Naive thymus-derived CD4-positive, alpha-beta T cell (primary cell): ENCODE data around the gene GDPD1. TPM values are rescaled to one million over a fixed set of nuclear protein-coding genes. Genes with fewer than 3 reads are reported as not detected.
"Not testable (repeated sequence)": the region's sequence is repeated elsewhere in the genome, so short reads cannot be mapped to it uniquely, and the experiment has no call there.

Source experiments
- ATAC-seq: fragments of 150-1000 bp; cut with Tn5 transposase; 2 replicates; pipeline ENCODE4 v1.10.0; 2021; ENCODE audit warnings: mild to moderate bottlenecking, moderate library complexity
- CTCF ChIA-PET: fragments of 350-600 bp; sonication (Branson Sonifier 250); formaldehyde crosslinking; loops from one replicate; lab custom pipeline; 2021; ENCODE audit warnings: antibody characterized with exemption; lab: Charles Lee
- POLR2A ChIA-PET: fragments of 350-600 bp; sonication (Branson Sonifier 250); formaldehyde crosslinking; loops from one replicate; lab custom pipeline; 2021; ENCODE audit warnings: antibody characterized with exemption, inconsistent platforms; lab: Charles Lee
- DNase-seq, 9 donors: peaks; one replicate each; pipeline versions ENCODE4 v3.0.0 to v3.0.0-alpha.2; 2020 to 2022; ENCODE audit warnings: mixed read lengths in 1 of 9
- H3K27ac ChIP-seq: one replicate; pipeline ENCODE4 v1.7.0; 2013; ENCODE audit warnings: mild to moderate bottlenecking, low read depth, low read length, moderate library complexity
- H3K27me3 ChIP-seq, 2 donors: one replicate each; pipeline ENCODE4 v1.7.0; 2013; ENCODE audit warnings: low read length in 2 of 2, mild to moderate bottlenecking in 2 of 2, moderate library complexity in 2 of 2; ENCODE audit not compliant: control insufficient read depth in 2 of 2, insufficient read depth in 2 of 2
- H3K36me3 ChIP-seq, 3 experiments: 1 replicate in 2 of 3; 2 replicates in 1 of 3; pipeline ENCODE4 v1.7.0; 2013; ENCODE audit warnings: low read length in 3 of 3, mild to moderate bottlenecking in 3 of 3, moderate library complexity in 1 of 3; ENCODE audit not compliant: insufficient read depth in 3 of 3, control insufficient read depth in 2 of 3
- H3K4me1 ChIP-seq, 2 donors: one replicate each; pipeline ENCODE4 v1.7.0; 2013; ENCODE audit warnings: low read length in 2 of 2, mild to moderate bottlenecking in 2 of 2, moderate library complexity in 1 of 2; ENCODE audit not compliant: control insufficient read depth in 2 of 2, insufficient read depth in 2 of 2
- H3K4me3 ChIP-seq: 2 replicates; pipeline ENCODE4 v1.7.0; 2013; ENCODE audit warnings: mild to moderate bottlenecking, low read length
- H3K9me3 ChIP-seq, 3 experiments: 1 replicate in 2 of 3; 2 replicates in 1 of 3; pipeline ENCODE4 v1.7.0; 2013; ENCODE audit warnings: low read length in 3 of 3; ENCODE audit not compliant: control insufficient read depth in 2 of 3
- H3K27ac Mint-ChIP-seq, 9 donors: one replicate each; pipeline ENCODE4 v1.8.0; 2020 to 2022; ENCODE audit warnings: mixed read lengths in 9 of 9, mild to moderate bottlenecking in 8 of 9, moderate library complexity in 5 of 9, inconsistent platforms in 2 of 9
- H3K27me3 Mint-ChIP-seq, 5 donors: one replicate each; pipeline ENCODE4 v1.8.0; 2021 to 2022; ENCODE audit warnings: mixed read lengths in 5 of 5, mild to moderate bottlenecking in 1 of 5
- H3K36me3 Mint-ChIP-seq, 5 donors: one replicate each; pipeline ENCODE4 v1.8.0; 2020 to 2022; ENCODE audit warnings: mixed read lengths in 5 of 5, mild to moderate bottlenecking in 3 of 5, inconsistent platforms in 1 of 5
- H3K4me1 Mint-ChIP-seq, 7 donors: one replicate each; pipeline ENCODE4 v1.8.0; 2020 to 2022; ENCODE audit warnings: mixed read lengths in 7 of 7, mild to moderate bottlenecking in 3 of 7, inconsistent platforms in 1 of 7
- H3K4me3 Mint-ChIP-seq, 10 donors: one replicate each; pipeline ENCODE4 v1.8.0; 2020 to 2022; ENCODE audit warnings: mild to moderate bottlenecking in 10 of 10, mixed read lengths in 10 of 10, moderate library complexity in 6 of 10, inconsistent platforms in 2 of 10
- H3K9me3 Mint-ChIP-seq, 11 donors: one replicate each; pipeline ENCODE4 v1.8.0; 2020 to 2022; ENCODE audit warnings: mixed read lengths in 11 of 11, mild to moderate bottlenecking in 4 of 11, inconsistent platforms in 1 of 11, moderate library complexity in 1 of 11
- intact Hi-C, 2 donors: fragments of 100-400 bp; cut with micrococcal nuclease; formaldehyde crosslinking; loops; one replicate each; pipeline ENCODE4 v1.15.1; 2023
- polyA plus RNA-seq, 2 donors: library from polyadenylated mRNA; unstranded; fragments of 300-500 nt; fragmentation: Illumina TruSeq; gene quantifications; one replicate each; pipeline ENCODE4 v1.2.3, GENCODE V29; 2021
- total RNA-seq, 6 experiments: library from RNA in 5 of 6; stranded (reverse) in 5 of 6; gene quantifications; 1 replicate in 5 of 6; 2 replicates in 1 of 6; pipeline ENCODE4 v1.2.3 and lab custom pipeline; 2021 to 2026

GDPD1 gene
- total and polyA plus RNA-seq, 7 experiments from 2014 or later: 0.85 to 6.0 (median 3.8) TPM

DNA sequence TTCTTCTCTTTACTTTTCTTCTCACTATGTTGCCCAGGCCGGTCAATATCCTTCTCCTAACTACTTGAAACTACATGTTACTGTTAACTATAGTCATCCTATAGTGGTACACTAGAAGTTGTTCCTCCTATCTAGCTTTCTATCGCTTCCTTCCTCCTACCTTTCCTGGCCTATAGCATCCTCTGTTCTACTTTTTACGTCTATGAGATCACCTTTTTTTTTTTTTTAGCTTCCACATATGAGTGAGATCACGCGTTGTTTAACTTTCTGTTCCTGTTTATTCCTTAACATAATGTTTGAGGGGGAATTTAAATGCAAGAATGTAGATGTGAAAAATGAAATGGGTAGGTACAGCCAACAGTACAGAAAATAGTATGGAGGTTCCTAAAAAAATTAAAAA is 80.6 kb downstream of the GDPD1 start:
- Histone ChIP-seq H3K36me3 (no peaks in the 10 kb centered on the region), H3K4me3 (no peak overlapping the region), H3K4me1 (no peaks in the 10 kb centered on the region), H3K27ac (no peak overlapping the region), H3K9me3 (no peaks in the 10 kb centered on the region), H3K27me3 (no peaks in the 10 kb centered on the region)
- POLR2A ChIA-PET: no interaction called here
- DNase-seq: no peak
- intact Hi-C loops: no loop called here
- Mint-ChIP-seq H3K4me3 (no peak overlapping the region), H3K27ac (peak overlapping the region in 1 of 9 donors; percentile 2), H3K27me3 (peaks cover 0 to 20% (median 3%) of the 10 kb centered on the region in 5 donors), H3K9me3 (peaks cover 0 to 3% (median 0%) of the 10 kb centered on the region in 11 donors), H3K4me1 (no peaks in the 10 kb centered on the region), H3K36me3 (no peaks in the 10 kb centered on the region)
- CTCF ChIA-PET: no interaction called here
- ATAC-seq: peak; percentile 54

DNA sequence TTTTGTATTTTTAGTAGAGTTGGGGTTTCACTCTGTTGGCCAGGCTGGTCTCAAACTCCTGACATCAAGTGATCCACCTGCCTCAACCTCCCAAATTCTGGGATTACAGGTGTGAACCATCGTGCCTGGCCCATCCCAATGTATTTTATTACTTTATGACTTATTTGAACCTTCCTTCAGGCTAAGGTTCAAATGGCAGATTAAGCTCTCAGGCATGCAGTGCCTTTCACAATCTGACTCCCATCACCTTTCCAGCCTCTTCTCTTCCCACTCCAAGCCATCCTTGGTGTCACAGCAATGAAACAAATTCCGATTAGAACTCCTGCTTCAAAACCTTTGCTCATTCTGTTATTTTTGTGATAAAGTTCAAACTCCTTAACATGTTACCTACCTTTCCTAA is 84.5 kb downstream of the GDPD1 start:
- Histone ChIP-seq H3K27ac (no peak overlapping the region), H3K27me3 (no peaks in the 10 kb centered on the region), H3K4me1 (no peaks in the 10 kb centered on the region), H3K4me3 (no peak overlapping the region), H3K9me3 (no peaks in the 10 kb centered on the region), H3K36me3 (no peaks in the 10 kb centered on the region)
- ChIA-PET POLR2A (no interaction called here), CTCF (interaction anchor here (1.2 kb wide), 1 partner anchor 137 kb away, joined by 3 read pairs; no protein-coding TSS in a partner anchor)
- Mint-ChIP-seq H3K9me3 (peaks cover 0 to 3% (median 0%) of the 10 kb centered on the region in 11 donors), H3K27me3 (peaks cover 0 to 15% (median 0%) of the 10 kb centered on the region in 5 donors), H3K36me3 (no peaks in the 10 kb centered on the region), H3K4me3 (no peak overlapping the region), H3K27ac (no peak overlapping the region), H3K4me1 (no peaks in the 10 kb centered on the region)
- ATAC-seq (no peak), DNase-seq (no peak)
- intact Hi-C loops: no loop called here

- H3K4me3 Mint-ChIP-seq: no peak overlapping the region
- peaks cover 0 to 7% (median 4%) of the 10 kb centered on the region in 7 donors for H3K4me1 Mint-ChIP-seq
- H3K36me3 Mint-ChIP-seq: no peaks in the 10 kb centered on the region
- DNase-seq: no peak
- H3K36me3 ChIP-seq: no peaks in the 10 kb centered on the region
- H3K4me1 ChIP-seq: no peaks in the 10 kb centered on the region
- H3K27ac Mint-ChIP-seq: peak overlapping the region in 1 of 9 donors; percentile 29
- intact Hi-C loops: loop anchor here in 1 of 2 donors (10.0 kb wide), 2 partner anchors 86 to 254 kb away; partner anchors contain the start of genes DHX40 and GDPD1
- no peak for ATAC-seq
- peaks cover 0 to under 1% (median 0%) of the 10 kb centered on the region in 5 donors for H3K27me3 Mint-ChIP-seq
- H3K4me3 ChIP-seq: no peak overlapping the region
- no peaks in the 10 kb centered on the region for H3K9me3 ChIP-seq
- no peak overlapping the region for H3K27ac ChIP-seq
- H3K27me3 ChIP-seq: no peaks in the 10 kb centered on the region
- CTCF ChIA-PET: interaction anchor here (0.8 to 8.8 kb wide), 21 partner anchors 11 to 212 kb away, joined by 3 to 191 read pairs (median 5); partner anchors contain the start of gene GDPD1
- H3K9me3 Mint-ChIP-seq: no peaks in the 10 kb centered on the region
- POLR2A ChIA-PET: interaction anchor here (0.7 to 1.8 kb wide), 5 partner anchors 20 to 133 kb away, joined by 3 to 11 read pairs (median 3); no protein-coding TSS in a partner anchor
Observed at GRCh38 chr17:59310263-59310920, 90.1 kb downstream of the GDPD1 start.

DNA sequence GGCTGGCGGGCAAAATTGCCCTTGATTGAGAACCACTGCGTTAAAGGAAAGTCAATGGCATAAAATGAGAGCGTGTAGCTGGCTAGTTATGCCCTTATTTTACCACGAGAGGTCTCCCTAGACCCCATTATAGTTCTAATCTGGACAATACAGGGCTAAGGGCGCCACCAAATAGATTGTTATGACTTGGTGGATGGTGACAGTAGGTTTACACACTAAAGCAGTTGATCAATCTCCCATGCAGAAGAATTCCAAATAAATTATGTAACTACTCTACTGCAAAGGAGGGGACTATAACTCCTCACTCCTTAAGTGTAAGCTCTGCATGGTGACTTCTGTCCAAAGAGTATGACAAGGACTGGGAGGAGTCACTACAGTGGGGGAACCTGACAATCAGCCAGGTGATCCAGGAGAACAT is 90.7 kb downstream of the GDPD1 start:
- Histone ChIP-seq H3K4me1 (no peaks in the 10 kb centered on the region), H3K27me3 (no peaks in the 10 kb centered on the region), H3K36me3 (no peaks in the 10 kb centered on the region), H3K9me3 (no peaks in the 10 kb centered on the region), H3K27ac (no peak overlapping the region), H3K4me3 (no peak overlapping the region)
- no peak overlapping the region for H3K4me3 Mint-ChIP-seq
- peak in 8 of 9 donors; percentile 38 to 74 (median 63) for DNase-seq
- no peaks in the 10 kb centered on the region for H3K27me3 Mint-ChIP-seq
- intact Hi-C loops: loop anchor here (1.0 to 10.0 kb wide), 8 partner anchors 18 to 254 kb away; partner anchors contain the start of genes GDPD1 (in 2 of the 2) and DHX40 (in 1 of the 2)
- H3K36me3 Mint-ChIP-seq: no peaks in the 10 kb centered on the region
- peak; percentile 98 for ATAC-seq
- H3K9me3 Mint-ChIP-seq: no peaks in the 10 kb centered on the region
- CTCF ChIA-PET: interaction anchor here (0.6 to 8.8 kb wide), 22 partner anchors 10 to 453 kb away, joined by 3 to 191 read pairs (median 4); partner anchors contain the start of gene GDPD1
- POLR2A ChIA-PET: interaction anchor here (0.7 to 1.8 kb wide), 5 partner anchors 19 to 132 kb away, joined by 3 to 11 read pairs (median 3); no protein-coding TSS in a partner anchor
- peak overlapping the region in 2 of 9 donors; percentile 29 to 76 for H3K27ac Mint-ChIP-seq
- peaks cover 0 to 7% (median 4%) of the 10 kb centered on the region in 7 donors for H3K4me1 Mint-ChIP-seq

- not testable (repeated sequence) for ATAC-seq, H3K4me1 ChIP-seq, H3K36me3 ChIP-seq, H3K4me1 Mint-ChIP-seq, H3K9me3 Mint-ChIP-seq, H3K4me3 Mint-ChIP-seq, H3K9me3 ChIP-seq, DNase-seq, H3K36me3 Mint-ChIP-seq, H3K27me3 Mint-ChIP-seq, H3K27ac ChIP-seq, H3K27ac Mint-ChIP-seq, H3K4me3 ChIP-seq, H3K27me3 ChIP-seq
- POLR2A ChIA-PET: interaction anchor here (1.0 to 1.8 kb wide), 3 partner anchors 126 to 131 kb away, joined by 3 to 11 read pairs (median 3); no protein-coding TSS in a partner anchor
- intact Hi-C loops: loop anchor here (1.0 to 10.0 kb wide), 8 partner anchors 18 to 253 kb away; partner anchors contain the start of genes GDPD1 (in 2 of the 2) and DHX40 (in 1 of the 2)
- CTCF ChIA-PET: interaction anchor here (0.6 to 8.8 kb wide), 15 partner anchors 10 to 453 kb away, joined by 3 to 191 read pairs (median 8); no protein-coding TSS in a partner anchor
Observed at GRCh38 chr17:59311521-59311920, 91.2 kb downstream of the GDPD1 start.

- Mint-ChIP-seq H3K27me3 (no peaks in the 10 kb centered on the region), H3K36me3 (no peaks in the 10 kb centered on the region), H3K4me1 (peaks cover 0 to 5% (median 2%) of the 10 kb centered on the region in 7 donors), H3K9me3 (no peaks in the 10 kb centered on the region), H3K4me3 (no peak overlapping the region), H3K27ac (peak overlapping the region in 2 of 9 donors; percentile 29 to 42)
- no peaks in the 10 kb centered on the region for H3K4me1 ChIP-seq
- intact Hi-C loops: loop anchor here in 1 of 2 donors (10.0 kb wide), 2 partner anchors 91 to 249 kb away; partner anchors contain the start of genes DHX40 and GDPD1
- no peaks in the 10 kb centered on the region for H3K36me3 ChIP-seq
- no peak overlapping the region for H3K4me3 ChIP-seq
- DNase-seq (no peak), ATAC-seq (no peak)
- H3K27me3 ChIP-seq: no peaks in the 10 kb centered on the region
- no peak overlapping the region for H3K27ac ChIP-seq
- ChIA-PET POLR2A (no interaction called here), CTCF (interaction anchor here (0.5 to 8.8 kb wide), 5 partner anchors 13 to 1575 kb away, joined by 3 to 191 read pairs (median 6); no protein-coding TSS in a partner anchor)
- H3K9me3 ChIP-seq: no peaks in the 10 kb centered on the region
Observed at GRCh38 chr17:59315866-59316265, 95.6 kb downstream of the GDPD1 start.
